ENCODE results near the gene CRAMP1.

GRCh38 chr16:1637526-1637925 lies 25.4 kb downstream of the CRAMP1 start:
- no peak for TF ChIP-seq EP300 (IDR thresholded peaks at IDR 0.05)
- TF ChIP-seq POLR2A (IDR thresholded peaks at IDR 0.05): no peak
